ENCODE measurements around the gene AMOTL1.

DNA sequence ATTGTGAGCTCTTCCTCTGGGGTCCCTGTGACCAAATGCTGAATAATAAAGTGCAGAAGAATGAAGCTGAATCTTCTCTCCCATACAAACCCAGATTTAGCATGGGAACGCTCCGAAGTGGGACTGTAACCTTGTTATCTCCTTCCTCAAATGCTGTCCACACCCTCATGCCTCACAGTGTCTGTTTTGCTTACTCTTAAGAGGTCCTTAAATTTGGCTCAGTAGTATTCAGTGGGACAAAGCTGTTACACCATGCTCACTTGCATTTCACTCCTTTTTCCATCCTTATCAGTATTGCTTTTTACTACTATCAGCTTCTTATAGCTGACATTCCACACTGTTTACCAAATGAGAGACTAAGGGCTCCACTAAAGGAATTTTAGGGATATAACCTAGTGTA is 13.8 kb upstream of the AMOTL1 start:
- TF ChIP-seq, protein P1, sequence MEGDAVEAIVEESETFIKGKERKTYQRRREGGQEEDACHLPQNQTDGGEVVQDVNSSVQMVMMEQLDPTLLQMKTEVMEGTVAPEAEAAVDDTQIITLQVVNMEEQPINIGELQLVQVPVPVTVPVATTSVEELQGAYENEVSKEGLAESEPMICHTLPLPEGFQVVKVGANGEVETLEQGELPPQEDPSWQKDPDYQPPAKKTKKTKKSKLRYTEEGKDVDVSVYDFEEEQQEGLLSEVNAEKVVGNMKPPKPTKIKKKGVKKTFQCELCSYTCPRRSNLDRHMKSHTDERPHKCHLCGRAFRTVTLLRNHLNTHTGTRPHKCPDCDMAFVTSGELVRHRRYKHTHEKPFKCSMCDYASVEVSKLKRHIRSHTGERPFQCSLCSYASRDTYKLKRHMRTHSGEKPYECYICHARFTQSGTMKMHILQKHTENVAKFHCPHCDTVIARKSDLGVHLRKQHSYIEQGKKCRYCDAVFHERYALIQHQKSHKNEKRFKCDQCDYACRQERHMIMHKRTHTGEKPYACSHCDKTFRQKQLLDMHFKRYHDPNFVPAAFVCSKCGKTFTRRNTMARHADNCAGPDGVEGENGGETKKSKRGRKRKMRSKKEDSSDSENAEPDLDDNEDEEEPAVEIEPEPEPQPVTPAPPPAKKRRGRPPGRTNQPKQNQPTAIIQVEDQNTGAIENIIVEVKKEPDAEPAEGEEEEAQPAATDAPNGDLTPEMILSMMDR (IDR thresholded peaks at IDR 0.05): no peak
- TF ChIP-seq POLR2A (IDR thresholded peaks at IDR 0.05): no peak
